Aorta (tissue), 5 donors: ENCODE measurements around the gene RPS6KB1. TPM values are rescaled to one million over a fixed set of nuclear protein-coding genes. Genes with fewer than 3 reads are reported as not detected.
"Not testable (repeated sequence)": the region's sequence is repeated elsewhere in the genome, so short reads cannot be mapped to it uniquely, and the experiment has no call there.

ENCODE experiments used
- ATAC-seq: fragments of 200-7000 bp; cut with Tn5 transposase; one replicate; pipeline ENCODE4 v1.9.1; 2022; ENCODE audit warnings: moderate library complexity; ENCODE audit not compliant: low FRiP score
- DNase-seq, 2 donors: peaks; one replicate each; pipeline ENCODE4 v3.0.0-alpha.2; 2020
- H3K27ac ChIP-seq, 2 donors: one replicate each; pipeline ENCODE4 v1.5.1; 2013; ENCODE audit warnings: low read length in 2 of 2, mild to moderate bottlenecking in 2 of 2, moderate library complexity in 2 of 2, control low read depth in 1 of 2, inconsistent platforms in 1 of 2, low read depth in 1 of 2
- H3K27me3 ChIP-seq, 2 donors: one replicate each; pipeline ENCODE4 v1.6.1; 2013; ENCODE audit warnings: control low read depth in 1 of 2, low read length in 1 of 2, mild to moderate bottlenecking in 1 of 2, moderate library complexity in 1 of 2; ENCODE audit not compliant: insufficient read depth in 2 of 2, control insufficient read depth in 1 of 2
- H3K36me3 ChIP-seq, 2 donors: one replicate each; pipeline ENCODE4 v1.6.1; 2013; ENCODE audit warnings: control low read depth in 1 of 2, low read length in 1 of 2, mild to moderate bottlenecking in 1 of 2; ENCODE audit not compliant: insufficient read depth in 2 of 2, control insufficient read depth in 1 of 2
- H3K4me1 ChIP-seq, 2 donors: one replicate each; pipeline ENCODE4 v1.6.1; 2013; ENCODE audit warnings: low read length in 2 of 2, control low read depth in 1 of 2, mild to moderate bottlenecking in 1 of 2, moderate library complexity in 1 of 2; ENCODE audit not compliant: insufficient read depth in 2 of 2, control insufficient read depth in 1 of 2
- H3K4me3 ChIP-seq, 2 donors: one replicate each; pipeline ENCODE4 v1.5.1; 2013; ENCODE audit warnings: low read length in 2 of 2, control low read depth in 1 of 2, mild to moderate bottlenecking in 1 of 2
- H3K9me3 ChIP-seq: one replicate; pipeline ENCODE4 v1.6.1; 2013; ENCODE audit warnings: mild to moderate bottlenecking, low read length; ENCODE audit not compliant: control insufficient read depth
- WGBS, 2 donors: extraction: QIAGEN DNeasy Blood & Tissue Kit; methylation state at CpG; one replicate each; pipeline ENCODE4 v1.1.7; 2013; 5-methylcytosine and 5-hydroxymethylcytosine counted together
- intact Hi-C, 2 donors: fragments of 100-400 bp; cut with DNase I; formaldehyde crosslinking; loops; one replicate each; pipeline versions ENCODE4 v1.14.2 to v1.15.0; 2022
- long read RNA-seq, 2 donors: library from polyadenylated mRNA; unstranded; transcript quantifications; one replicate each; pipeline ENCODE4 v2.0.0, GENCODE V29; 2020 to 2021
- polyA plus RNA-seq, 2 donors: library from polyadenylated mRNA; stranded (reverse); fragments of 200-250 nt; gene quantifications; one replicate each; pipeline ENCODE4 v1.2.3, GENCODE V29; 2013
- total RNA-seq, 2 donors: library from RNA; stranded (reverse); fragmentation: NEBNext Ultra II Directional; extraction: Animal tissue kit (Norgen Biotek cat#: 25700); gene quantifications; one replicate each; pipeline ENCODE4 v1.2.1, GENCODE V29; 2021
- donor health status: healthy with polysubstance abuse.
- donor health status: Bipolar disorder and iron deficiency.
- donor health status: DM: no; HTN: no; CAD: no.
- donor health status: DM: no; HTN: no; CAD: no.
- donor health status: DM: yes; HTN: yes; CAD: no.

The RPS6KB1 gene
- total RNA-seq (10 to 100 TPM; 40.9 to 51.0 TPM), polyA plus RNA-seq (10 to 100 TPM in 1 of 2 donors, 1 to 10 TPM in 1; 9.6 to 10.4 TPM)
- long read RNA-seq, donor 1, full-length matches to known transcripts = 54 of 82 reads
- long read RNA-seq, donor 1, partial matches to known transcripts = 10 of 82 reads
- long read RNA-seq, donor 1, other reads (novel, unspliced or antisense) = 18 of 82 reads
- long read RNA-seq, donor 2, full-length matches to known transcripts = 7 of 16 reads
- long read RNA-seq, donor 2, partial matches to known transcripts = 2 of 16 reads
- long read RNA-seq, donor 2, other reads (novel, unspliced or antisense) = 7 of 16 reads

DNA sequence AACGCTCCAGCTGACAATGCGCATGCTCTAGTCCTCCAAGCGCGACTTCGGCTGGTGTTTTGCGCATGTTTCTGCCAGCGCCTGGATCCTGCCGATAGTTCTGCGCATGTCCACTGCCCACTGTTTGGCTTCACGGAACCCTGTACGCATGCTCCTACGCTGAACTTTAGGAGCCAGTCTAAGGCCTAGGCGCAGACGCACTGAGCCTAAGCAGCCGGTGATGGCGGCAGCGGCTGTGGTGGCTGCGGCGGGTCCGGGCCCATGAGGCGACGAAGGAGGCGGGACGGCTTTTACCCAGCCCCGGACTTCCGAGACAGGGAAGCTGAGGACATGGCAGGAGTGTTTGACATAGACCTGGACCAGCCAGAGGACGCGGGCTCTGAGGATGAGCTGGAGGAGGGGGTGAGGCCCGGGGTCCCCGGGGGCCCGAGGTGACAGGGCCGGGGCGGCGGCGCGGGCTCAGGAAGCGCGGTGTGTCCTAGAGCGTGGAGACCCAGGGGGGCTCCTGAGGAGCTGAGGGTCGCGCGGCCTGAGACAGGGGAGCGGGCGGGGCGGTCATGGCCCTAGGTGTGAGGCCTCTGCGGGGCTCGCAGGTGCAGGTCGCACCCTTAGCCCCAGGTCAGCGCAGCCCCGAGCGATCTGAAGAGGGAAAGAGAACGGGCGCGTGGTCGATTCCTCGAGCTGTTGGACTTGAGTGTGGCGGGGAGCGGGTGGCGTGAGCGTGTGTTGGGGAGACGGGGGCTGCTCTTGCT lies at the start of gene RPS6KB1, which contains the start of gene TUBD1:
Gene RPS6KB1, plus strand, starts transcription at position 198 of the 752 bp plus-strand sequence. Its CDS starts 64 bp downstream, at position 262.
Gene TUBD1, minus strand, starts transcription at position 20 of the 752 bp plus-strand sequence. CDS start 1,941 bp downstream, outside the sequence.
- Histone ChIP-seq H3K9me3 (no peaks in the 10 kb centered on the region), H3K36me3 (no peaks in the 10 kb centered on the region), H3K27me3 (peaks cover 0 to 1% of the 10 kb centered on the region in 2 donors), H3K4me1 (peaks cover 0 to 3% of the 10 kb centered on the region in 2 donors), H3K4me3 (peak within 1 kb of the TSS; percentile 90 to 91), H3K27ac (peak within 1 kb of the TSS; percentile 2 to 64)
- WGBS, 2 donors = 1% methylated on average over 46 to 61 of the region's 61 CpGs
- DNase-seq (peak; percentile 97 to 98), ATAC-seq (peak; percentile 100)
- intact Hi-C loops = no loop called here

DNA sequence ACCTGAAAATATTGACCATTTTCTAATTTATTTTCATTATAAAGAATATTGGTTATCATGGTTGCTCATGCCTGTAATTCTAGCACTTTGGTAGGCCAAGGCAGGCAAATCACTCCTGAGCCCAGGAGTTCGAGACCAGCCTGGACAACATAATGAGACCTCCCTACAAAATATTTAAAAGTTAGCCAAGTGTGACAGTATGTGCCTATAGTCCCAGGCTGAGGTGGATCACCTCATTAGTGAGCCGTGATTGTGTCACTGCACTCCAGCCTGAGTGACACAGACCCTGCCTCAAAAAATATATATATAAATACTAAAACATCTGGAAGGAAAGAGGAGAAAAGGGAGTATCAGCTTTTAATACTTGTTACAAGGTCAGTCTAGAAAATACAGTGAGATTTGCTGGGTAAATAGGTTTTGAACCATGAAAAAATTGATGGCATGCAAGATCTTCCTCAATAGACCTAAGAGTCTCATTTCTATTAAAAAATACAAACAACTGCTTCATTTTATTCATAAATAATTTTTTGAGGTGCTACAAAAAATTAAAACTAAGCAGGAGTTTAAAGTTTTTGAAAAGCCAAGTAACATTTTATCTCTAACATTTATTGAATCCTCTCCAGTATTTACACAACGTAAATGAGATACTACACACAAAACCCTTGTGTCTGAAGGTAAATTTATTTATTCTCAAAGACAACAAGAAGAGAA lies 47.9 kb upstream of the RPS6KB1 start:
- no peaks in the 10 kb centered on the region for H3K36me3 ChIP-seq
- intact Hi-C loops = no loop called here
- peak overlapping the region in 1 of 2 donors; percentile 86 for H3K27ac ChIP-seq
- 54 to 63% methylated on average over 3 of the region's 3 CpGs for WGBS, 2 donors
- no peak overlapping the region for H3K4me3 ChIP-seq
- H3K4me1 ChIP-seq = peaks cover 4 to 11% of the 10 kb centered on the region in 2 donors
- DNase-seq = peak in 1 of 2 donors; percentile 48
- peaks cover 0 to 2% of the 10 kb centered on the region in 2 donors for H3K27me3 ChIP-seq
- no peaks in the 10 kb centered on the region for H3K9me3 ChIP-seq
- ATAC-seq = no peak

DNA sequence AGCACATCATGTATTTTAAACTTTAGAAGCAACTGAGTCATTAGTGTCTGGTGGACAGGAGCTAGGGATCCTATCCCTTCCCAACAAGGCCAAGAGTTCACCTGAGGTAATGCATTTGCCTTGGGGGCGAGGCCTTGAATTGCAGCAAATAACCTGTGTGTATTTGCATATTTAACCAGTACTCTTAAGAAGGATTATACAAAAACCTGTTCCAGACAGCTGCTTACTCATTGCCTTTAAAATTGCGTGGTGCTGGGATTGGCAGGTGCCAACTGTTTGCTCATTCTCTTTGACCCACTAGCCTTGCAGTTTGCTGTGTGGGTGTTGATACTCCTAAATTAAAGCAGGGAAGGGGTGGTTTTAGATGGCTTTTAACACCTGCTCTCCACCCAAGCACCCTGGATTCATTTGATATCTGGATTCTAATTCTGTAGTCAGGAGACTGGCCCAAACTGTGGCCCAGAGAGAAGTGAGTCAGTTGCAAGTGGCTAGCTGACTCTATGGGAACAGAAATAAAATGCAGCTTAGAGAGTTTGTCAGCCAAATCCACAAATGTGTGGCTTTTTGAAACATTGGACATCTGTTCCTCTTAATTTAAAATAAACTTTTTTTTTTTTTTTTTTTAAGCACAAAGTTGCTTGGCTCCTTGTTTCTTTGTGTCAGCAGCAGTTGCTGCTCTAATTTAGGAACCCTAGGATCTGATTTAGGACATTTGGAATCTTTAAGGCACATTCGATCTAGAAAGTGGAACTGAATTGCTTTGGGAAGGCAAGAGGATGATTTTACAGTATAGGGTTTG lies 47.1 kb upstream of the RPS6KB1 start:
- Histone ChIP-seq H3K4me3 (no peak overlapping the region), H3K27ac (peak overlapping the region; percentile 93 to 99), H3K36me3 (no peaks in the 10 kb centered on the region), H3K9me3 (no peaks in the 10 kb centered on the region), H3K4me1 (peaks cover 4 to 11% of the 10 kb centered on the region in 2 donors), H3K27me3 (peaks cover 0 to 2% of the 10 kb centered on the region in 2 donors)
- 17 to 24% methylated on average over 3 of the region's 3 CpGs for WGBS, 2 donors
- peak; percentile 61 for ATAC-seq
- intact Hi-C loops = no loop called here
- DNase-seq = peak in 1 of 2 donors; percentile 49

DNA sequence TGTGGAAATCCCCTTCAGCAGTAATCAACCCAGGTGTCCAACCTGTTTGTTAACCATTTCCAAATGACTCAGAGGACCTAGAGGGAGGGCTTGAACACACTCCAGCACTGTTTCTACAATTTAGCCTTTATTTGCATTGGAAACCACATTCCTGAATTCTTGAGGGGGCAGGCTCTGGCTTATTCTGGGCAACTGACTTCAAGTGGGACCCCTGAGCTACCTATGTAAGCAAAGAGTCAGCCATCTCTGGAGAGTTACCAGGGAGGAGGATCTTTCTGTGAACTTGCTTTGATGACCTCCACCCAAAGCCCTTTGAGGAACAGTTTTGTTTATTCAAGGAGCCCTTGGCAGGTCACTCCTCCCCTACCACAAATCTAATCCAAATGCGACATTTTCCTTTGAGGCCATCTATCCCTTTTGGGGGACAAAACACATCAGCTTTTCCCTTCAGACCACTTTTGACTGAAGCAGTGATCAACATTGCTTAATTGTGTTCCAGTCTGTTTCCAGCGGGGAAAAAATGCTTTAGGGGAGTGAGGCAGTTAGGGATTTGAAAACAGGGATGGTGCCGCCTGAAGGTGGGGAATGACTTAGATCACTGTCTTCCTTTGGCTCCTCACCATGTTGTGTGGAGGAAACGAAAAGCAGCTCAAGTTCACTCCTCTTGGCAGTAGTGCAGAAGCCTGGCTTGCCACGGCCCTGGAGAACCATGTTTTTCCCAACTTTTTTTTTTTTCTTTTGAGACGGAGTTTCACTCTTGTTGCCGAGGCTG lies 46.3 kb upstream of the RPS6KB1 start:
- Histone ChIP-seq H3K9me3 (no peaks in the 10 kb centered on the region), H3K27ac (peak overlapping the region; percentile 93 to 99), H3K27me3 (peaks cover 0 to 2% of the 10 kb centered on the region in 2 donors), H3K36me3 (no peaks in the 10 kb centered on the region), H3K4me3 (no peak overlapping the region), H3K4me1 (peaks cover 4 to 11% of the 10 kb centered on the region in 2 donors)
- ATAC-seq (peak; percentile 61), DNase-seq (peak; percentile 61 to 71)
- WGBS, 2 donors = 8% methylated on average over 7 of the region's 7 CpGs
- intact Hi-C loops = no loop called here

DNA sequence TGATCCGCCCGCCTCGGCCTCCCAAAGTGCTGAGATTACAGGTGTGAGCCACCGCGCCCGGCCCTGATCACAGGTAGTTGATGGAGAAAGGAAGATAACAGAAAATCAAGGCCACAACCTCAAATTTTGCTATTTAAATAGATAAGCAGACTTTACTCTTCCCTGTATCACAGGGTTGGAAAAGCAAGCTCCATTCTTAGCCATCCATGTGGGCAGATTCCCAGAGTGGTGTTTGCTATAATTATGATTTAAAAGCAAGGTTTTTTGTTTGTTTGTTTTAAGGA lies 44.6 kb upstream of the RPS6KB1 start:
- intact Hi-C loops = no loop called here
- DNase-seq (peak in 1 of 2 donors; percentile 33), ATAC-seq (no peak)
- H3K27ac ChIP-seq = no peak overlapping the region
- no peak overlapping the region for H3K4me3 ChIP-seq
- no peaks in the 10 kb centered on the region for H3K9me3 ChIP-seq
- H3K27me3 ChIP-seq = peaks cover 0 to 2% of the 10 kb centered on the region in 2 donors
- H3K4me1 ChIP-seq = peaks cover 4 to 11% of the 10 kb centered on the region in 2 donors
- WGBS, 2 donors = 93 to 96% methylated on average over 6 of the region's 6 CpGs
- H3K36me3 ChIP-seq = no peaks in the 10 kb centered on the region

DNA sequence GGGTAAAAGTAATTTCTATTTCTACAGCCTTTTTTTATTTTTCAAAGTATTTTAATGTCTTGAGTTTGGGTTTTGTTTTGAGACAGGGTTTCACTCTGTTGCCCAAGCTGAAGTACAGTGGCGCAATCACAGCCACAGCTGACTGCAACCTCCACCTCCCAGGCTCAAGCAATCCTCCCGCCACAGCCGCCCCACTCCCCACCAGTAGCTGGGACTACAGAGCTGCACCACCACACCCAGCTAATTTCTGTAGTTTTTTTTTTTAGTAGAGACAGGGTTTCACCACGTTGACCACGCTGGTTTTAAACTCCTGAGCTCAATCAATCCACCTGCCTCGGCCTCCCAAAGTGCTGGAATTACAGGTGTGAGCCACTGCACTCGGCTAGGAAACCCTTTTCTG lies 44.1 kb upstream of the RPS6KB1 start:
- DNase-seq (peak; percentile 80 to 83), ATAC-seq (no peak)
- Histone ChIP-seq H3K36me3 (no peaks in the 10 kb centered on the region), H3K4me1 (peaks cover 4 to 11% of the 10 kb centered on the region in 2 donors), H3K27ac (no peak overlapping the region), H3K27me3 (peaks cover 0 to 2% of the 10 kb centered on the region in 2 donors), H3K4me3 (no peak overlapping the region), H3K9me3 (no peaks in the 10 kb centered on the region)
- intact Hi-C loops = no loop called here
- WGBS, 2 donors = 84 to 86% methylated on average over 7 of the region's 7 CpGs

DNA sequence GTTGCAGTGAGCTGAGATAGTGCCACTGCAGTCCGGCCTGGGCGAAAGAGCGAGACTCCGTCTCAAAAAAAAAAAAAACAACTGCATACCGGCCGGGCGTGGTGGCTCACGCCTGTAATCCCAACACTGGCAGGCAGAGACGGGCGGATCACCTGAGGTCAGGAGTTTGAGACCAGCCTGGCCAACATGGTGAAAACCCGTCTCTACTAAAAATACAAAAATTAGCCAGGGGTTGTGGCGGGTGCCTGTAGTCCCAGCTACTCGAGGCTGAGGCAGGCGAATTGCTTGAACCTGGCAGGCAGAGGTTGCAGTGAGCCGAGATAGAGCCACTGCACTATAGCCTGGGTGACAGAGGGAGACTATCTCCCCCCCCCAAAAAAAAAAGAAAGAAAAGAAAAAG lies 42.6 kb upstream of the RPS6KB1 start:
- ATAC-seq, H3K4me1 ChIP-seq, H3K27me3 ChIP-seq, H3K36me3 ChIP-seq, H3K4me3 ChIP-seq, H3K27ac ChIP-seq, H3K9me3 ChIP-seq, intact Hi-C loops: not testable (repeated sequence)
- 92% methylated on average over 15 of the region's 15 CpGs for WGBS, 2 donors
- DNase-seq = peak in 1 of 2 donors; percentile 22
